Tibial nerve (tissue), 4 donors: ENCODE measurements around the gene SHB. TPM values are rescaled to one million over a fixed set of nuclear protein-coding genes. Genes with fewer than 3 reads are reported as not detected.

Experiments used
- DNase-seq, 2 donors: peaks; one replicate each; pipeline ENCODE4 v3.0.0-alpha.2; 2019; ENCODE audit warnings: low spot score in 2 of 2
- H3K27ac ChIP-seq, 4 donors: fragments of 200-600 bp; sonication (generic) in 3 of 4; one replicate each; pipeline ENCODE4 v1.5.1; 2017 to 2019; ENCODE audit warnings: mild to moderate bottlenecking in 1 of 4
- H3K27me3 ChIP-seq, 2 donors: fragments of 200-600 bp; sonication (generic) in 1 of 2; one replicate each; pipeline versions ENCODE4 v1.5.1 to v1.6.0; 2017 to 2019
- H3K36me3 ChIP-seq, 3 donors: fragments of 200-600 bp; sonication (generic); one replicate each; pipeline ENCODE4 v1.5.1; 2018 to 2019
- H3K4me1 ChIP-seq, 4 donors: fragments of 200-600 bp; sonication (generic) in 3 of 4; one replicate each; pipeline ENCODE4 v1.5.1; 2017 to 2019
- H3K4me3 ChIP-seq, 4 donors: fragments of 200-600 bp; sonication (generic) in 3 of 4; one replicate each; pipeline ENCODE4 v1.5.1; 2017 to 2019; ENCODE audit warnings: mild to moderate bottlenecking in 1 of 4, moderate library complexity in 1 of 4
- H3K9me3 ChIP-seq, 4 donors: fragments of 200-600 bp; sonication (generic) in 3 of 4; one replicate each; pipeline ENCODE4 v1.5.1; 2017 to 2019
- EP300 ChIP-seq, 2 donors: sonication (generic); formaldehyde crosslinking; IDR thresholded peaks; one replicate each; pipeline ENCODE4 v1.6.1; 2017; ENCODE audit warnings: antibody characterized with exemption in 2 of 2, mild to moderate bottlenecking in 1 of 2
- POLR2A ChIP-seq, 2 donors: fragments of 450-650 bp; IDR thresholded peaks; one replicate each; pipeline ENCODE4 v1.6.1; 2017; ENCODE audit warnings: antibody characterized with exemption in 2 of 2, mild to moderate bottlenecking in 2 of 2, moderate library complexity in 2 of 2
- WGBS, 2 donors: methylation state at CpG; one replicate each; pipeline ENCODE4 v1.1.5; 2018; 5-methylcytosine and 5-hydroxymethylcytosine counted together
- total RNA-seq, 4 donors: library from RNA; depleted of rRNA; stranded (reverse); fragments of >200 nt; gene quantifications; one replicate each; pipeline ENCODE4 v1.1.0, GENCODE V29; 2016
- TF ChIP-seq, protein P1 (sequence below), 5 experiments: fragments of 200-600 bp in 3 of 5; fragments of 450-650 bp in 2 of 5; sonication (generic) in 3 of 5; IDR thresholded peaks; one replicate each; pipeline ENCODE4 v1.5.1; 2016 to 2019; ENCODE audit warnings: antibody characterized with exemption in 5 of 5, mild to moderate bottlenecking in 3 of 5, moderate library complexity in 2 of 5

The SHB gene
- total RNA-seq, 4 donors from 2014 or later = 6.3 to 15.9 (median 11.6) TPM

DNA sequence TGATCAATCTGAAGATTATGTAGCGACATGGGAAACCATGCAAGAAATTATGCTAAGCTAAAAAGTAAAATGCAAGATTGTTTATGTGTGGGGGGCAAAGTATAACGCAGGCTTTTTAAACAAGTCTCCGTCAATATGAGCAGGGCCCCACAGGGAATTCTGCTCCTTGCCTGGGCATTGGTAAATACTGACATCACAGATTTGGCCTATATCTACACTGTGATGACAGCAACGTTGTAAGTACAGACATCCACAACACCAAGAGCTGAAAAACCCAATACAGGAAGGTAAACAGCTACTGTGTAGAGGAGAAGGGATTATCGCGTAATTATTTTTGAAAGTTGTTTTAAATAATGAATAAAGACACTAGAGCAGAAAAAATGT is 90.6 kb downstream of the SHB start:
- TF ChIP-seq, protein P1, sequence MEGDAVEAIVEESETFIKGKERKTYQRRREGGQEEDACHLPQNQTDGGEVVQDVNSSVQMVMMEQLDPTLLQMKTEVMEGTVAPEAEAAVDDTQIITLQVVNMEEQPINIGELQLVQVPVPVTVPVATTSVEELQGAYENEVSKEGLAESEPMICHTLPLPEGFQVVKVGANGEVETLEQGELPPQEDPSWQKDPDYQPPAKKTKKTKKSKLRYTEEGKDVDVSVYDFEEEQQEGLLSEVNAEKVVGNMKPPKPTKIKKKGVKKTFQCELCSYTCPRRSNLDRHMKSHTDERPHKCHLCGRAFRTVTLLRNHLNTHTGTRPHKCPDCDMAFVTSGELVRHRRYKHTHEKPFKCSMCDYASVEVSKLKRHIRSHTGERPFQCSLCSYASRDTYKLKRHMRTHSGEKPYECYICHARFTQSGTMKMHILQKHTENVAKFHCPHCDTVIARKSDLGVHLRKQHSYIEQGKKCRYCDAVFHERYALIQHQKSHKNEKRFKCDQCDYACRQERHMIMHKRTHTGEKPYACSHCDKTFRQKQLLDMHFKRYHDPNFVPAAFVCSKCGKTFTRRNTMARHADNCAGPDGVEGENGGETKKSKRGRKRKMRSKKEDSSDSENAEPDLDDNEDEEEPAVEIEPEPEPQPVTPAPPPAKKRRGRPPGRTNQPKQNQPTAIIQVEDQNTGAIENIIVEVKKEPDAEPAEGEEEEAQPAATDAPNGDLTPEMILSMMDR (IDR thresholded peaks at IDR 0.05) = no peak
- TF ChIP-seq EP300 (IDR thresholded peaks at IDR 0.05) (no peak), POLR2A (IDR thresholded peaks at IDR 0.05) (no peak)
- no peak overlapping the region for H3K27ac ChIP-seq
- 71 to 78% methylated on average over 6 of the region's 6 CpGs for WGBS, 2 donors
- H3K27me3 ChIP-seq = no peaks in the 10 kb centered on the region
- H3K9me3 ChIP-seq = no peaks in the 10 kb centered on the region
- no peak overlapping the region for H3K4me3 ChIP-seq
- H3K4me1 ChIP-seq = peaks cover 0 to 5% (median 0%) of the 10 kb centered on the region in 4 donors
- H3K36me3 ChIP-seq = peaks cover 0 to 11% (median 0%) of the 10 kb centered on the region in 3 donors
- DNase-seq = no peak

DNA sequence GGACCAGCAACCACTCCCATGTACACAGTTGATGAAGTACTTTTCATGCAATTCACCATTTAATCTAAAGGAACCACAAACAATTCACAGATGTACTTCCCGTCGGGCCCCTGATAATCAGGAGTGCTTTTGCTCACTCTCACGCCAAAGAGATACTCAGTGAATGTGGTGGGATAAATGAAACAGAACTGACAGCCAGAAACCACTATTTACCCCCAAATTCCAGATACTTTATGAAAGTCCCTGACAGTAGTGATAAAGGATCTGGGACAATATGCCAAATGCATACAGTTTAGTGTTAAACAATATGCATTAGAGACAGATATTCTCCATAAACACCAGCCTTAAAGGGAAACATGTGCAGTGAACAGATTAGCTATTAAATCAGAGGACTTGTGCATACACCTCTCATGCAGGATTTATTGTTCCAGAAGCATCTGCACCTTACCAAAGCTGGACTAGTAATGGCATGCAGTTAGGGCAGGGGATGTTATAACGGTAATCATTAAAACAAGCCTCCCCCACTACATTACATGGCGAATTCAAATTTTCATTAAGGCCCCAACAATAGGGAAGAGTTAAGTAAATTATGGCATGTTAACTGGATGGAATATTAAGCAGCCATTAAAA is 91.1 kb downstream of the SHB start:
- no peak for DNase-seq
- no peak overlapping the region for H3K27ac ChIP-seq

DNA sequence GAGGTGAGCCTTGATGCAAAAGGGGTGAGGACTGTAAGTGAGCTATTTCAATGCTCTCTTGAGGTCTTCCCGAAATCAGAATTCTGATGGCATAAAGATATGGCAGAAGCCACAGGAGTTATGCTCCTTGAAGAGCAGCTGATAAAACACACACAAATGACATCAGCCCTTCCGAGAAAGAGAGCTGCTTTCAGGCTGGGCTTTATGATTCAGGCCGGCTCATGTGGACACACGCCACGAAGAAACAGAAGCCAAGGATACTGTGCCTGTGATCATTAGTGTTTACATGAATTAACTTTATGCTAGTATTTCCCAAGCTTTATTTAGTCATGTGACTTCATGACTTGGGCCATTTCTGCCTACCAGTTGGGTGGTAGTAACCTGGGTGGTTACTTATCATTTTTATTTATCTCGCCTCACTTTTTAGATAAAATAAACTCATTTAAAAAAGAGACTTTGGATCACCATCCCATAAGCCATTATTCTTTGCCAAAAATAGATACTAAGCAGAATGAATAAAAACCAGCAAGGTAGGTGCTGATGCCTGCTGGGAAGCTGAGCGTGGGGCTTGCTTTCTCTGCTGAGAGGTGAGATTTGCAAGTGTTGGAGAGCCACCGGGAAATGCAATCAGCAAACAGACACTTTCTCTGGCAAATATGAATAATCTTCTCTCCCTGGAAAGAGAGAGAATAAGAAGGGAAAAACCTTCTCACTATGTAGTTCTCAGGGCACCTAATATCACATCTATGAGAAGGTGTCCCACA is 92.1 kb downstream of the SHB start:
- H3K9me3 ChIP-seq = no peaks in the 10 kb centered on the region
- H3K4me3 ChIP-seq = no peak overlapping the region
- WGBS, 2 donors = 62 to 63% methylated on average over 8 of the region's 8 CpGs
- no peak for TF ChIP-seq EP300 (IDR thresholded peaks at IDR 0.05)
- no peaks in the 10 kb centered on the region for H3K27me3 ChIP-seq
- peaks cover 0 to 20% (median 0%) of the 10 kb centered on the region in 3 donors for H3K36me3 ChIP-seq
- peaks cover 0 to 5% (median 0%) of the 10 kb centered on the region in 4 donors for H3K4me1 ChIP-seq
- DNase-seq = peak in 1 of 2 donors; percentile 34
- H3K27ac ChIP-seq = peak overlapping the region in 1 of 4 donors; percentile 1

More for the DNA sequence above, 91.1 kb downstream of the SHB start:
- H3K4me1 ChIP-seq = peaks cover 0 to 5% (median 0%) of the 10 kb centered on the region in 4 donors
- peaks cover 0 to 14% (median 0%) of the 10 kb centered on the region in 3 donors for H3K36me3 ChIP-seq
- H3K4me3 ChIP-seq = no peak overlapping the region
- TF ChIP-seq, protein P1 (IDR thresholded peaks at IDR 0.05) = no peak
- TF ChIP-seq EP300 (IDR thresholded peaks at IDR 0.05) = no peak
- no peak for TF ChIP-seq POLR2A (IDR thresholded peaks at IDR 0.05)
- no peaks in the 10 kb centered on the region for H3K27me3 ChIP-seq
- H3K9me3 ChIP-seq = no peaks in the 10 kb centered on the region
- 75 to 85% methylated on average over 5 of the region's 5 CpGs for WGBS, 2 donors

DNA sequence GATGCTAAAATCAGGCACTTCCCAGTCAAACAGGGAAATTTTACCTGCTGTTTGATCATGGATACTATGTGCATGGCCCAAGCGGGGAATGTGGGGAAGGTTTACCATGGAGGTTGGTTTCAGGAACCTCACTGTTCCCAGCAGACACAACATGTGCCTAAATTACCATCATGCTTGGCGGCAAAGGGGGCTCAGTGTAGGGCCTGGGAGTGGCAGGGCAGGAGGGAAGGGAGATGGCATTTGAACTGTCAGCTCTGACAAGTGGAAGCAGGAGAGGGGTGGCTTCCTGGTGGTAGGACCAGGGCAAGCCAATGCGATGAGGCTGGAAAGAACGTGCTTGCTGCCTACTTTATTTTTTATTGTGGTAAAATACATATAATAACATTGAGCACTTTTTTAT is 93.4 kb downstream of the SHB start:
- no peak for TF ChIP-seq EP300 (IDR thresholded peaks at IDR 0.05)
- TF ChIP-seq POLR2A (IDR thresholded peaks at IDR 0.05) = no peak
- TF ChIP-seq, protein P1 (IDR thresholded peaks at IDR 0.05) = no peak
- H3K27ac ChIP-seq = no peak overlapping the region
- no peaks in the 10 kb centered on the region for H3K9me3 ChIP-seq
- WGBS, 2 donors = 96 to 99% methylated on average over 4 of the region's 4 CpGs
- peaks cover 0 to 28% (median 0%) of the 10 kb centered on the region in 3 donors for H3K36me3 ChIP-seq
- H3K4me1 ChIP-seq = peaks cover 0 to 5% (median 0%) of the 10 kb centered on the region in 4 donors
- H3K4me3 ChIP-seq = no peak overlapping the region
- no peaks in the 10 kb centered on the region for H3K27me3 ChIP-seq
- DNase-seq = no peak

DNA sequence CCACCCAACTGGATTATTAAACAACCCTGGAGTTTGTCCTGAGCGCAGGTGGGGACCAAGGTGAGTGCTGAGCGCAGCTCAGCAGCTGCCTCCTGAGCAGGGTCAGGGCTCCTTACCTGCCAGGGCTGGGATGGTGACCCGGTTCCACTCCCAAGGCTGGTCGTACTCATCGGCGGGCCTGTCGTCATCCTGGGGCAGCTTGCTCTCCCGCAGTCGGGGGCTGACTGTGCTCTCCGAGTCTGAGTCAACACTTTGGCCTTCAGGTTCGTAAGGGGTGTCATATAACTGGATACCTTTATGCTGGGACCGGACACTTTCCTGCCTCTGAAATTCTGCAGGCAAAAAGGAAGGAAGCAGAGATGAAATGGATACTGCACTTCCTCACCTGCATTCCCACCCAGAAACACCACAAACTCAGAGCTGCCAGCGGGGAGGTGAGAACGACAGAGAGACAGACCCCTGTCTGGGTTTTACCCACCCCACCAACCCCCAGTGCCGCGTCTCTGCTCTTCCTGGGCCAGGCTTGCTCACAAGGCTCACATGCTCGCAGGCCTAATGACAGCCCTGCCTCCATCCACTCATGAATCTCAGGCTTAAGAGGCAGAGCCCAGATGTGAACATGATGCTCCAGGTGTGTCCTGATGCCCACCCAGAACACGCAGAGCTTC is 94.4 kb downstream of the SHB start:
- Histone ChIP-seq H3K36me3 (peaks cover 0 to 28% (median 0%) of the 10 kb centered on the region in 3 donors), H3K9me3 (no peaks in the 10 kb centered on the region), H3K4me3 (no peak overlapping the region), H3K27me3 (no peaks in the 10 kb centered on the region), H3K27ac (no peak overlapping the region), H3K4me1 (peaks cover 0 to 5% (median 0%) of the 10 kb centered on the region in 4 donors)
- DNase-seq = no peak
- 88 to 91% methylated on average over 17 to 18 of the region's 18 CpGs for WGBS, 2 donors
- TF ChIP-seq, protein P1 (IDR thresholded peaks at IDR 0.05) = no peak
- TF ChIP-seq POLR2A (IDR thresholded peaks at IDR 0.05) = no peak
- TF ChIP-seq EP300 (IDR thresholded peaks at IDR 0.05) = no peak
